Measurements from ENCODE around the gene CAPRIN2. TPM values are rescaled to one million over a fixed set of nuclear protein-coding genes. Genes with fewer than 3 reads are reported as not detected.
A peak's percentile ranks its signal among the peaks of the same experiment; 100 is the strongest.

The CAPRIN2 gene, protein sequence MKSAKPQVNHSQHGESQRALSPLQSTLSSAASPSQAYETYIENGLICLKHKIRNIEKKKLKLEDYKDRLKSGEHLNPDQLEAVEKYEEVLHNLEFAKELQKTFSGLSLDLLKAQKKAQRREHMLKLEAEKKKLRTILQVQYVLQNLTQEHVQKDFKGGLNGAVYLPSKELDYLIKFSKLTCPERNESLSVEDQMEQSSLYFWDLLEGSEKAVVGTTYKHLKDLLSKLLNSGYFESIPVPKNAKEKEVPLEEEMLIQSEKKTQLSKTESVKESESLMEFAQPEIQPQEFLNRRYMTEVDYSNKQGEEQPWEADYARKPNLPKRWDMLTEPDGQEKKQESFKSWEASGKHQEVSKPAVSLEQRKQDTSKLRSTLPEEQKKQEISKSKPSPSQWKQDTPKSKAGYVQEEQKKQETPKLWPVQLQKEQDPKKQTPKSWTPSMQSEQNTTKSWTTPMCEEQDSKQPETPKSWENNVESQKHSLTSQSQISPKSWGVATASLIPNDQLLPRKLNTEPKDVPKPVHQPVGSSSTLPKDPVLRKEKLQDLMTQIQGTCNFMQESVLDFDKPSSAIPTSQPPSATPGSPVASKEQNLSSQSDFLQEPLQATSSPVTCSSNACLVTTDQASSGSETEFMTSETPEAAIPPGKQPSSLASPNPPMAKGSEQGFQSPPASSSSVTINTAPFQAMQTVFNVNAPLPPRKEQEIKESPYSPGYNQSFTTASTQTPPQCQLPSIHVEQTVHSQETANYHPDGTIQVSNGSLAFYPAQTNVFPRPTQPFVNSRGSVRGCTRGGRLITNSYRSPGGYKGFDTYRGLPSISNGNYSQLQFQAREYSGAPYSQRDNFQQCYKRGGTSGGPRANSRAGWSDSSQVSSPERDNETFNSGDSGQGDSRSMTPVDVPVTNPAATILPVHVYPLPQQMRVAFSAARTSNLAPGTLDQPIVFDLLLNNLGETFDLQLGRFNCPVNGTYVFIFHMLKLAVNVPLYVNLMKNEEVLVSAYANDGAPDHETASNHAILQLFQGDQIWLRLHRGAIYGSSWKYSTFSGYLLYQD
- total RNA-seq: 12.6 TPM
- 37.9 TPM for polyA plus RNA-seq
- long read RNA-seq, donor 1: 0 reads
- long read RNA-seq, donor 2: 0 reads
- long read RNA-seq, donor 3, partial matches to known transcripts: 0 of 3 reads
- long read RNA-seq, donor 3, other reads (novel, unspliced or antisense): 0 of 3 reads
- long read RNA-seq, donor 4: 0 reads
- long read RNA-seq, donor 5: 0 reads
- long read RNA-seq, donor 6: 0 reads
- long read RNA-seq, donor 7: 0 reads
- long read RNA-seq, donor 8: 0 reads
- long read RNA-seq, donor 9: 0 reads
- long read RNA-seq, donor 10: 0 reads

DNA sequence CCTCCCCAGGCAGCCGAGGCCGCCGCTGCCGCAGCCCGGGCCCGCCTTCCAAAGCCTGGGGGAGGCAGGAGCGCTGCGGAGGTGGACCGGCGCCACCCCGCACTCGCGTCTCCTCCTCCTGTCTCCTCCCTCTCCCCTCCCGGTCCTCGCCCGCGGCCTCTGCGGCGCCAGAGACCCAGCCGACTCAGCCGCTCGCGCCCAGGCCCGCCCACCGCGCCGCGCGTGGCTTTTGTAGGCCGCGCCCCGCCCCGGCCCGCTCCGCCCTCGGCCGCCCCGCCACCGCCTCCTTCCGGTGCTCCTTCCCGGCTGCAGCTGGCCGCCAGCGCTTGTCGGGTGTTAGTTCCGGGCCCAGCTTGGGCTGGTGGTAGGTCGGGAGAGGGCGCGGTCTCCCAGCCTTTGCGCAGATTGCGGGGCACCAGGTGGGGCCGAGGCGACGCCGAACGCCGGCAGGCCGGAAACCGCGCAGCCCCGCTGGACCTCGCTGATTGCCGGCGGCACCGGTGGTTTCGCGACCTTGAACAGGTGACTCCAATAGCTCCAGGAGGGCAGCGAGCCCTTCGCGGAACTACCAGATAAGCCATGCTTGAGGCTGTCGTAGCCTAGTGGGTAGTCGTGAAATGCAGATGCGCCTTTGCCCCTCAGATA lies at the start of gene CAPRIN2:
TSS of gene CAPRIN2 (minus strand) at position 202 of the 645 bp plus-strand sequence. CDS start 1,431 bp downstream, outside the sequence.
- Histone ChIP-seq H3K4me3 (ENCODE audit: low read length in 2 of 2) (peak within 1 kb of the TSS; percentile 70 to 87), H3K4me1 (ENCODE audit: control insufficient read depth in 2 of 2, insufficient read depth in 2 of 2, low read length in 2 of 2) (peaks cover 8 to 13% of the 10 kb centered on the region in 2 donors), H3K9me3 (ENCODE audit: control insufficient read depth in 2 of 2, insufficient read depth in 1 of 2, low read length in 1 of 2) (no peaks in the 10 kb centered on the region), H3K27ac (ENCODE audit: low read depth in 1 of 2, low read length in 1 of 2) (peak within 1 kb of the TSS; percentile 63 to 86), H3K36me3 (ENCODE audit: control insufficient read depth in 2 of 2, insufficient read depth in 2 of 2, low read length in 1 of 2) (no peaks in the 10 kb centered on the region), H3K27me3 (ENCODE audit: control insufficient read depth in 2 of 2, insufficient read depth in 1 of 2, low read length in 1 of 2) (peaks cover 0 to 2% of the 10 kb centered on the region in 2 donors)
- peak; percentile 53 to 96 (median 87) for DNase-seq (ENCODE audit: low read depth in 6 of 9, low spot score in 9 of 9)
- under 1% methylated on average over 72 of the region's 72 CpGs for WGBS

DNA sequence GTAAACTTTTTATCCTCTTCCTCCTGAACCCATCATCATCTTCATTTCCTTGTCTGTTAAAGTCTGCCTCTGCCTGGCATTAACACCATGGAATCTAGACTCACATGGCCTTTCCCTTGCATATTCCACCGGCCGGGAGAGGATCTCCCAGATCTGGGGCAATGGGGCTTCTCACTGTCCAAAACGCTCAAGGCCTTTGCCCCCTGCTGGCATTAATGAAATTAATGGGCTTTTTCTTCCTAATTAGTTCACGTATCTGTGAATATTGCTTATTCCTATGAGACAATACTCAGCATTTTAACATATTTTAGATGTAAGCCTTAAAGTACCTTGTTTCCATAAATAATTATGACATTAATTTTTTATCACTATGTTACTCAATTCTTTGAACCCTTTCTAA lies 42.9 kb upstream of the CAPRIN2 start:
- no peaks in the 10 kb centered on the region for H3K36me3 ChIP-seq (ENCODE audit: control insufficient read depth in 2 of 2, insufficient read depth in 2 of 2, low read length in 1 of 2)
- H3K4me3 ChIP-seq (ENCODE audit: low read length in 2 of 2): no peak overlapping the region
- peaks cover 0 to 4% of the 10 kb centered on the region in 2 donors for H3K9me3 ChIP-seq (ENCODE audit: control insufficient read depth in 2 of 2, insufficient read depth in 1 of 2, low read length in 1 of 2)
- no peak for DNase-seq (ENCODE audit: low read depth in 6 of 9, low spot score in 9 of 9)
- WGBS: 90% methylated on average over 4 of the region's 4 CpGs
- H3K4me1 ChIP-seq (ENCODE audit: control insufficient read depth in 2 of 2, insufficient read depth in 2 of 2, low read length in 2 of 2): no peaks in the 10 kb centered on the region
- H3K27me3 ChIP-seq (ENCODE audit: control insufficient read depth in 2 of 2, insufficient read depth in 1 of 2, low read length in 1 of 2): peaks cover 22 to 53% of the 10 kb centered on the region in 2 donors
- no peak overlapping the region for H3K27ac ChIP-seq (ENCODE audit: low read depth in 1 of 2, low read length in 1 of 2)

DNA sequence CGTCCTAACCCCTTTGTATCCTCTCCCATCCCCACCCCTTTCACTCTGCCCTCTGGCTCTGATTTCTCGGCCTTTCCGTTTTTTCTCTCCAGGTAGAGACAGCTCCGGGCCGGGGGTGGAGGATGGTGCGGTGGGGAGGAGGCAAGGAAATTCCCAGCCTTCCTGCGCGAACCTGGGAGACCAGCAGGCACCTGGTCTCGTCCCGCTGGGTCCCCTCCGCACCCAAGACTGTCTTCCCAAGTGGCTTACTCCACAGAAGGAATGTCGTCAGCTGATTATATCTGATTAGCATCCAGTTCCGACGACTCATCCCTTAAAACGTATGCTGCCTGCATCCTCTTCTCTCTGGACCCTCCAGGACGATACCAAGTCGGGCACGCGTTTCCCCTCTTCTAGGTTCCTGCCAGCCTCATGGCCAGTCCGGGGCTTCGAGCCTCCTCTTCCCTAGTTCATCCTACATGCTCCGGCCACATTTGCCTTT lies 42.2 kb upstream of the CAPRIN2 start:
- 21% methylated on average over 22 of the region's 22 CpGs for WGBS

DNA sequence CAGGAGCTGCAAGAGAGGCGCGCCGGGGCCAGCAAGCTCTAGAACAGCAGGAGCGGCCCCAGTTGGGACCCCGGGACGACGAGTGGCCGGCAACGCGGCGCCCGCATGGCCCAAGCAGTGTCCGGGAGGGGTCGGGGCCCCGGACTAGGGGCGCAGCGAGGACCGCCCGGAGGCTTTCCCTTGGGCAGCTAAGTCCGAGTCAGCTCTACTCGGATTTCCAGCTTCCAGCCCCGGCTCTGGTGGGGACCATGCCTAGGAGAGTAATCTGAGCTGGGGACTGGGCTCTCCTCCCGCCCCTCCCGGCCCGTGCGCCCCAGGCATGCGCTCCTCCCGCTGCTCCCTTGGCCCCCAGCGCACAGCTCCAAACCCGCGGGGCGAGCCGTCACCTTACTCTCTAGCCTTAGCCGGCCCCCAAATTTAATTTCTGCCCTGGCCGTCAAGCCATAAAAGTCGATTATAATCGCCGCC lies 41.6 kb upstream of the CAPRIN2 start:
- WGBS: 2% methylated on average over 38 of the region's 38 CpGs
- peaks cover 22 to 53% of the 10 kb centered on the region in 2 donors for H3K27me3 ChIP-seq (ENCODE audit: control insufficient read depth in 2 of 2, insufficient read depth in 1 of 2, low read length in 1 of 2)
- no peak overlapping the region for H3K27ac ChIP-seq (ENCODE audit: low read depth in 1 of 2, low read length in 1 of 2)
- H3K4me3 ChIP-seq (ENCODE audit: low read length in 2 of 2): peak overlapping the region in 1 of 2 donors; percentile 4
- no peak for DNase-seq (ENCODE audit: low read depth in 6 of 9, low spot score in 9 of 9)
- no peaks in the 10 kb centered on the region for H3K4me1 ChIP-seq (ENCODE audit: control insufficient read depth in 2 of 2, insufficient read depth in 2 of 2, low read length in 2 of 2)
- peaks cover 0 to 4% of the 10 kb centered on the region in 2 donors for H3K9me3 ChIP-seq (ENCODE audit: control insufficient read depth in 2 of 2, insufficient read depth in 1 of 2, low read length in 1 of 2)
- H3K36me3 ChIP-seq (ENCODE audit: control insufficient read depth in 2 of 2, insufficient read depth in 2 of 2, low read length in 1 of 2): no peaks in the 10 kb centered on the region

More for the DNA sequence above, 42.2 kb upstream of the CAPRIN2 start:
- Histone ChIP-seq H3K36me3 (ENCODE audit: control insufficient read depth in 2 of 2, insufficient read depth in 2 of 2, low read length in 1 of 2) (no peaks in the 10 kb centered on the region), H3K4me3 (ENCODE audit: low read length in 2 of 2) (no peak overlapping the region), H3K27ac (ENCODE audit: low read depth in 1 of 2, low read length in 1 of 2) (no peak overlapping the region), H3K9me3 (ENCODE audit: control insufficient read depth in 2 of 2, insufficient read depth in 1 of 2, low read length in 1 of 2) (peaks cover 0 to 4% of the 10 kb centered on the region in 2 donors), H3K4me1 (ENCODE audit: control insufficient read depth in 2 of 2, insufficient read depth in 2 of 2, low read length in 2 of 2) (no peaks in the 10 kb centered on the region), H3K27me3 (ENCODE audit: control insufficient read depth in 2 of 2, insufficient read depth in 1 of 2, low read length in 1 of 2) (peaks cover 22 to 53% of the 10 kb centered on the region in 2 donors)
- no peak for DNase-seq (ENCODE audit: low read depth in 6 of 9, low spot score in 9 of 9)

DNA sequence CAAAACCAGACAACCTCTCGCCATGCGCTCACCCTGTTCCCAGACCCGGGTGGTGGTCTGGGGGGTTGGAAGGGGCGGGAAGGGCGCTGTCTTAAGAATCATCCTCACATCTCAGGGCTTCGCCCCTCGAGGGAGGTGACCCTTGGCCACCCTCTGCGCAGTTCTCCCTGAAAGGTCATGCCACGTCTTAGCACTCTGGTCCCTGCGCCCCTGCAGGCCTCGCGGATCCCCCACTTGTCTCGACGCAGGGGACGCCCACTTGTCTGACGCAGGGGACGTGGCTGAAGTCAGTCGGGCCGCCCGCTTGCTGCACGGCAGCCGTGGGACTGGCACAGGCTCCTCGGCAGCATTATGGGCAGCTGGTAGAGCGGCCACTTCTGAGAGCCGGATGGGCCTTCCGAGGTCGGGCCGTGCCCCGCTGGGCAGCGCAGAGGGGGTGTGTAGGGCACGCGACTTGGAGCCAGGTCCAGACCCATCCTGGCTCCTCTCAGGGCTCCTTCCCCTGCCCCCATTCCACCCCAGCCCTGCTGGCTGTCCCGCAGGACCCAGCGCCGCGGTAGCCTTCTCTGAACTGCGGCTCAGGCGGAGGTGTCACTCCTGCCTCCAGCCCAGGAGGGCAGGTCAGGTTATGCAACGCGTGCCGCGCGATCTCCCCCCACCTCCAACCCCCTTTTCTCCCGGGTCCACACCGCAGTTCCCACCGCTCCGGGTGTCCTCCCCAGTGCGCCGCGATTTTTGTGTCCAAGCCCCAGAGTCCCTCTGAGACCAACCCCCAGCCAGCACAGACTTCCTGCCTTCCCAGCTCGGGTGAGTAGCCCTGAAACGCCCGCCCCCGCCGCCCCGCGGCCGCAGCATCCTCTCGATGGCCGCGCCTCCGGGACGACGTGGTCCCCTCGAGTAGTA lies 40.9 kb upstream of the CAPRIN2 start:
- Histone ChIP-seq H3K27ac (ENCODE audit: low read depth in 1 of 2, low read length in 1 of 2) (no peak overlapping the region), H3K4me1 (ENCODE audit: control insufficient read depth in 2 of 2, insufficient read depth in 2 of 2, low read length in 2 of 2) (no peaks in the 10 kb centered on the region), H3K9me3 (ENCODE audit: control insufficient read depth in 2 of 2, insufficient read depth in 1 of 2, low read length in 1 of 2) (peaks cover 0 to 4% of the 10 kb centered on the region in 2 donors), H3K4me3 (ENCODE audit: low read length in 2 of 2) (peak overlapping the region in 1 of 2 donors; percentile 4), H3K36me3 (ENCODE audit: control insufficient read depth in 2 of 2, insufficient read depth in 2 of 2, low read length in 1 of 2) (no peaks in the 10 kb centered on the region), H3K27me3 (ENCODE audit: control insufficient read depth in 2 of 2, insufficient read depth in 1 of 2, low read length in 1 of 2) (peaks cover 22 to 53% of the 10 kb centered on the region in 2 donors)
- WGBS: 7% methylated on average over 65 of the region's 65 CpGs
- no peak for DNase-seq (ENCODE audit: low read depth in 6 of 9, low spot score in 9 of 9)

DNA sequence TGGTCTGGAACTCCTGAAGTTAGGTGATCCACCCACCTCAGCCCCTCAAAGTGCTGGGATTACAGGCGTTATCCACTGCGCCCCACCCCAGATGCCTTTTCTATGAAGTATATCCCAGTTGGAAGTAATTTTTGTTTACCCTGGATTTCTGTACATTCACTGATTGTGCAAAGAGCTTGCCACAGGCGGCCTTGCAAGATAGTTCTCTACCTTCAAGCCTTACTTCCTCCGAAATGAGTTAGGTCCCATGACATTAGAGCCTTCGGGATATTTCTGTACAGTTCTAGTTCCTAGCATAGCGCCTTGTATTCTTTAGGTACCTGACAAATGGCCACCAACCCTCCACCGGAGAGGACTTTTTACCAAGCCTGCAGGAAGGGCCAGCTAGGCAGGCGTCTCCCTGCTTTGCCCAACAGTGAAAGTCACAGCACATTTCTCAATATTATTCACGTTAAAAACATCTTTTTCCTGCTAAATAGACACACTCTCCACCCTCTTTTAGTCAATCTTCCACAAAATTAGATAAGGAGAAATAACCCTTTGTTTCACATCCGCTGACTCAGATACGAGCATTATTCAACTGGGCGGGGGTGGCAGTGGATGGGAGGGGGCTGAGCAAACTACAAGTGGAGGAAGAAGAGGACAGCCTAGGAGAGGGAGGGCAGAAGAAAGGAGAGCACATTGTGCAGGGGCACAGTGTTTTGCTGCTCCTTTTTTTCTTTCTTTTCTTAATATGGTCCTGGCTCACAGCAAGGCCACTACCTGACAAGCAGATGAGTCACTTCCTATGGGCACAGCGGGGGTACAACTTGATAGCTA lies 40.0 kb upstream of the CAPRIN2 start:
- no peak for DNase-seq (ENCODE audit: low read depth in 6 of 9, low spot score in 9 of 9)
- Histone ChIP-seq H3K9me3 (ENCODE audit: control insufficient read depth in 2 of 2, insufficient read depth in 1 of 2, low read length in 1 of 2) (peaks cover 0 to 4% of the 10 kb centered on the region in 2 donors), H3K27ac (ENCODE audit: low read depth in 1 of 2, low read length in 1 of 2) (no peak overlapping the region), H3K36me3 (ENCODE audit: control insufficient read depth in 2 of 2, insufficient read depth in 2 of 2, low read length in 1 of 2) (no peaks in the 10 kb centered on the region), H3K27me3 (ENCODE audit: control insufficient read depth in 2 of 2, insufficient read depth in 1 of 2, low read length in 1 of 2) (peaks cover 22 to 52% of the 10 kb centered on the region in 2 donors), H3K4me3 (ENCODE audit: low read length in 2 of 2) (no peak overlapping the region), H3K4me1 (ENCODE audit: control insufficient read depth in 2 of 2, insufficient read depth in 2 of 2, low read length in 2 of 2) (no peaks in the 10 kb centered on the region)
- 84% methylated on average over 13 of the region's 13 CpGs for WGBS

DNA sequence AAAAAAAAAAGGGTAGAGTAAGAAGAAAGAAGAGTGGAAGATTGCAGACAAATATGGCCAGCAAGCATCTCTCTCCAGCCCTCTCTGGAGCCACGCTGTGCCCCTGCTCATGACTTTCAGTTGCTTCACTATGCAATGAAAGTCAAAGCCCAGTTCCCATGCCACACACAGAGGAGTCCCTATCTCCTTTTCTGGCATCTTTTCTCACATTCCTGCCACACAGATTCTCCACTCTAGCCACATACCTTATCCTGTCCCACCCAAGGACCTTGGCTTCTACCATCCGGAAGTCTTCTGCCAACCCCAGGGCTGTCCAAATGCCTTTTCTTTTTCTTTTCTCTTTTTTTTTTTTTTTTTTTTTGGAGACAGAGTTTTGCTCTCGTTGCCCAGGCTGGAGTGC lies 39.3 kb upstream of the CAPRIN2 start:
- WGBS: 81% methylated on average over 3 of the region's 3 CpGs
- H3K4me3 ChIP-seq (ENCODE audit: low read length in 2 of 2): no peak overlapping the region

More for the DNA sequence above, 39.3 kb upstream of the CAPRIN2 start:
- DNase-seq (ENCODE audit: low read depth in 6 of 9, low spot score in 9 of 9): no peak
- no peaks in the 10 kb centered on the region for H3K4me1 ChIP-seq (ENCODE audit: control insufficient read depth in 2 of 2, insufficient read depth in 2 of 2, low read length in 2 of 2)
- H3K36me3 ChIP-seq (ENCODE audit: control insufficient read depth in 2 of 2, insufficient read depth in 2 of 2, low read length in 1 of 2): no peaks in the 10 kb centered on the region
- peaks cover 0 to 4% of the 10 kb centered on the region in 2 donors for H3K9me3 ChIP-seq (ENCODE audit: control insufficient read depth in 2 of 2, insufficient read depth in 1 of 2, low read length in 1 of 2)
- H3K27me3 ChIP-seq (ENCODE audit: control insufficient read depth in 2 of 2, insufficient read depth in 1 of 2, low read length in 1 of 2): peaks cover 22 to 51% of the 10 kb centered on the region in 2 donors
- no peak overlapping the region for H3K27ac ChIP-seq (ENCODE audit: low read depth in 1 of 2, low read length in 1 of 2)

Data from thymus (tissue), 14 donors.